ENCODE results near the gene METTL22.

The METTL22 gene

DNA sequence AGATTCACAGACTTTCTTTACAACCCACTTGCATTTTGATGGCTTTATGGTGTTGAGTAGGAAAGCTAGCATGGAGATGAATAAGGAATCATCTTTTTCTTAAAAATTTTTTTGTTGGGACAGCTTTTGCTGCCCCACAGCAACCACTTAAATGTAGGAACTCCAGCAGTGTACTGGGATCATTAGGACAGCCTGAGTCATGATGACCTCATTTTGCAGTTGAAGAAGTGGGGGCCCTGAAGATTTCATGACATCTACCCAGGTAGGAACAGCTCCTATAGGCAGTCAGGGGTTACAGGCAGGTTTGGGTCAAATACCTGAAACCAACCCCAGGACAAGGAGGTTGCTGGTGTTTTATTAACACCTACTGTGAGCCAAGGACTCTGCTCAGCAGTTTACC lies 2.1 kb downstream of the METTL22 start:
- Histone ChIP-seq H3K4me3 (ENCODE audit: low read length, poor library complexity, severe bottlenecking) (peak overlapping the region; percentile 9), H3K4me1 (ENCODE audit: insufficient read depth, low read length, poor library complexity, severe bottlenecking) (peaks cover 7% of the 10 kb centered on the region), H3K79me2 (ENCODE audit: insufficient read depth, low read length) (peaks cover 27% of the 10 kb centered on the region), H3F3A (ENCODE audit: low read depth) (no peaks in the 10 kb centered on the region), H3K27me3 (ENCODE audit: insufficient read depth, low read length, poor library complexity, severe bottlenecking) (no peaks in the 10 kb centered on the region), H3K9ac (ENCODE audit: low read depth, low read length, poor library complexity, severe bottlenecking) (no peak overlapping the region), H2AFZ (ENCODE audit: low read length) (no peak overlapping the region), H4K20me1 (ENCODE audit: insufficient read depth, low read length, poor library complexity, severe bottlenecking) (peaks cover 12% of the 10 kb centered on the region), H3K4me2 (ENCODE audit: low read depth, low read length, poor library complexity, severe bottlenecking) (peak overlapping the region; percentile 76), H3K9me2 (replicated peaks; ENCODE audit: low read depth, low read length) (no peaks in the 10 kb centered on the region), H3K36me3 (ENCODE audit: insufficient read depth, low read length) (peaks cover 6% of the 10 kb centered on the region; the same call in 1 of the 2 replicates), H3K9me3 (ENCODE audit: insufficient read depth, low read depth, low read length) (no peaks in the 10 kb centered on the region)
- no peak for TF ChIP-seq CTCF (conservative IDR thresholded peaks at IDR 0.05; ENCODE audit: low read length)
- TF ChIP-seq EZH2phosphoT487 (IDR thresholded peaks at IDR 0.05; ENCODE audit: borderline replicate concordance), result no peak

- Histone ChIP-seq H3K27me3 (ENCODE audit: insufficient read depth, low read length, poor library complexity, severe bottlenecking) (no peaks in the 10 kb centered on the region), H3K4me2 (ENCODE audit: low read depth, low read length, poor library complexity, severe bottlenecking) (no peak overlapping the region), H3K9me2 (replicated peaks; ENCODE audit: low read depth, low read length) (no peaks in the 10 kb centered on the region), H2AFZ (ENCODE audit: low read length) (no peak overlapping the region), H3F3A (ENCODE audit: low read depth) (no peaks in the 10 kb centered on the region), H3K36me3 (ENCODE audit: insufficient read depth, low read length) (peaks cover 13% of the 10 kb centered on the region; the same call in 1 of the 2 replicates), H3K4me1 (ENCODE audit: insufficient read depth, low read length, poor library complexity, severe bottlenecking) (peaks cover 7% of the 10 kb centered on the region), H3K9ac (ENCODE audit: low read depth, low read length, poor library complexity, severe bottlenecking) (no peak overlapping the region), H4K20me1 (ENCODE audit: insufficient read depth, low read length, poor library complexity, severe bottlenecking) (peaks cover 12% of the 10 kb centered on the region), H3K4me3 (ENCODE audit: low read length, poor library complexity, severe bottlenecking) (no peak overlapping the region), H3K9me3 (ENCODE audit: insufficient read depth, low read depth, low read length) (no peaks in the 10 kb centered on the region), H3K79me2 (ENCODE audit: insufficient read depth, low read length) (peaks cover 27% of the 10 kb centered on the region)
- no peak for TF ChIP-seq CTCF (conservative IDR thresholded peaks at IDR 0.05; ENCODE audit: low read length)
- TF ChIP-seq EZH2phosphoT487 (IDR thresholded peaks at IDR 0.05; ENCODE audit: borderline replicate concordance), result no peak
Measured at GRCh38 chr16:8625491-8626087, 4.1 kb downstream of the METTL22 start.

DNA sequence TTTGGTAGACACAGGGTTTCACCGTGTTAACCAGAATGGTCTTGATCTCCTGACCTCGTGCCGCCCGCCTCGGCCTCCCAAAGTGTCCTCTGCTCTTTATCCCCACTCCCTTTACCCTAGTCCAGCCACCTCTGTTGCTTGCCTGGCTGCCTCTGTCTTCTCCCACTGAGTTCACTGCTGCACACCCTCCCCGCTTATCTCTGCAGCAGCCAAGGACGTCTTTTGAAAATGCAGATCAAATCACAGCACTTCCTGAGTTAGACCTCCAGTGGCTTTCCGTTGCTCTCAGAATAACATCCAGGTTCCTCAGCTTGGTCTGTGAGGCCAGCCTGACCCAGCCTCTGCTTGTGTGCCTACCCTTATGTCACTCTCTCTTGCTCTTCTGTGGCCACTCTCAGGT lies 5.4 kb downstream of the METTL22 start:
- no peak overlapping the region for H3K9ac ChIP-seq (ENCODE audit: low read depth, low read length, poor library complexity, severe bottlenecking)
- H3K4me1 ChIP-seq (ENCODE audit: insufficient read depth, low read length, poor library complexity, severe bottlenecking), result peaks cover 7% of the 10 kb centered on the region
- no peaks in the 10 kb centered on the region for H3K27me3 ChIP-seq (ENCODE audit: insufficient read depth, low read length, poor library complexity, severe bottlenecking)
- no peaks in the 10 kb centered on the region for H3K9me3 ChIP-seq (ENCODE audit: insufficient read depth, low read depth, low read length)
- peaks cover 16% of the 10 kb centered on the region; the same call in 1 of the 2 replicates for H3K36me3 ChIP-seq (ENCODE audit: insufficient read depth, low read length)
- peaks cover 23% of the 10 kb centered on the region for H3K79me2 ChIP-seq (ENCODE audit: insufficient read depth, low read length)
- no peaks in the 10 kb centered on the region for H3F3A ChIP-seq (ENCODE audit: low read depth)
- H4K20me1 ChIP-seq (ENCODE audit: insufficient read depth, low read length, poor library complexity, severe bottlenecking), result peaks cover 12% of the 10 kb centered on the region
- no peak overlapping the region for H2AFZ ChIP-seq (ENCODE audit: low read length)
- TF ChIP-seq EZH2phosphoT487 (IDR thresholded peaks at IDR 0.05; ENCODE audit: borderline replicate concordance) (no peak), CTCF (conservative IDR thresholded peaks at IDR 0.05; ENCODE audit: low read length) (no peak)
- no peak overlapping the region for H3K4me3 ChIP-seq (ENCODE audit: low read length, poor library complexity, severe bottlenecking)
- no peaks in the 10 kb centered on the region for H3K9me2 ChIP-seq (replicated peaks; ENCODE audit: low read depth, low read length)
- peak overlapping the region; percentile 34 for H3K4me2 ChIP-seq (ENCODE audit: low read depth, low read length, poor library complexity, severe bottlenecking)

Measured in Loucy (cell line).